NCI-H1694 treated with DMSO at 0.1 percent for 48 hours (cell line): Measurements from ENCODE around the gene KLHL26.

Experiments
- DNase-seq: peaks from one replicate; lab custom pipeline; 2025; lab: John Stamatoyannopoulos, UW

The KLHL26 gene

GRCh38 chr19:18718846-18719458 is 82.1 kb downstream of the KLHL26 start:
- no peak for DNase-seq

GRCh38 chr19:18719541-18719940 is 82.7 kb downstream of the KLHL26 start:
- DNase-seq, result no peak
